NOMO-1 (cell line): ENCODE measurements around the gene ANK3.

Experiments used
- DNase-seq, 2 experiments: peaks; one replicate each; lab custom pipeline; 2025; ENCODE audit not compliant: unreplicated experiment in 2 of 2; lab: John Stamatoyannopoulos, UW

ANK3 gene

DNA sequence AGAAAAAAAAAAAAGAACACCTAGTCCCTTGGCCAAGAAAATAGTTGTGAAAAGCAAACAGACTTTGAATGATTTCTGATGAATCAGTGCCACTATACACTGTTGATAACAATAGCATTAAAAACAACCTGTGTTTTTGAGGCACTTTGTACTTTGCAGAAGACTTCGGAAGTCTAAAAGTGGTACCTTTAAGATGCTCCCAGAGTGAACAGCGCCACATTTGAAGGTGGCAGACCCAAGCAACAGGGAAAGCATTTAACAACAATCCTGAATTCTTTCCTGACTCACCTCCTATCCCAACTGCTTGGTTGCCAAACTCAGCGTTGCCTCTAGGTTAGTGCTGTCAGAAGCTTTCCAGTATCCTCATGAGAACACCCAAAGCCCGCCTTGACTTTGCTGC lies 380.9 kb downstream of the ANK3 start:
- no peak for DNase-seq

DNA sequence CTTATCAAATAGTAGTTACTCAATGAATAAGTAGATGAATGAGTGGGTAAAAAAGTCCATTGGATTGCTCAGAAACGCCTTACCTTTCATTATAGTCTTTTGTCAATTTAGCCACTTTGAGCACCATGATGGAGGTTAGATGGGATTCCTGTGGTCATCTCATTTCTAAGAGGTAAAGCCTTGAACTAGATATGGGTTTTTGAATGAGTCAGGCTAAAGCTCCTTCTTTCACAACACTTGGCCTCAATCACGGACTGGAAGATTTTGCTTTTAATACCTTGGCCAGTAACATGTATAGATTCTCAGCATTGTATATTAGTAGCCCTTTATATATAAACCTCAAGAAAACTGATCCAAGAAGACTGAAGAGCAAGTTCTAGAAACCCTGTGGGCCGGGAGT lies 383.6 kb downstream of the ANK3 start:
- no peak for DNase-seq

DNA sequence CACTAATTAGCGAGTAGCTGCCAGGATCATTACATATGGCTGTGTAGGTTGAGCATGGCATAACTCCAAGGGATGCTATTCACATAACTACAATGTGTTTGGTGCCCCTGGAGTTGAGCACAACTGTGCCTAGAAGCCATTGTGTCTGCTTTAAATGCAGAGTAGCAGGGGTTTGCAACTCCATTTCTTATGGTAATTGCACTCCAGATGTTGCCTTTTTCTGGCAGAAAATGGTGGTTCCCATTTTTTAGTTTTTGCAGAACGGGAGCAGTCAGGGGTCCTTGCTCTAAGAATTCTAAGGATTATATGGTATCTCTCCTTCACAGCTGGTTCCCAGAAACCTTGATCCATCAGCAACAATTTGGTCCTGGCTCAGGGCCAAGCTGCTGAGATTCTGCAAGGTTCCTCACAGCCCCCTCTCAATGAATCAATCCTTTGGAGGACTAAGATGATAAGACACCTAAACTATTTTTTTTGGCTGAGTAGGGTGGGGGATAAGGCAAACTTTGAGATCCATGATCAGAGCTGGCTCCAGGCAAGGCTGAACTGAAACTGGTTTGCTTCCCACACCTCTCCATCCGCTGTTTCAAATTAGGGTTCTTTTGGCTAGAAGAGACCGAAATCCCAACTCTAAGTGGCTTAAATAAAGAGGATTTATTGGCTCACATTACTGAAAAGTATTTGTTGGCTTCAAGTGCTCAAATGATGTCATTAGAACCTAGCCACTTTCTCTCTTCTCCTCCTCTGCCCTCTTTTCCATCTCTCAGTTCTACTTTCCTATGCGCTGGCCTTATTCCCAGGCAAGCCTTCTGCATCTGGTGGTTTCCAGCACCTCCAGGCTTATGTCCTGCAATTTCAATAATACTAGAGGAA lies 385.8 kb downstream of the ANK3 start:
- no peak for DNase-seq

DNA sequence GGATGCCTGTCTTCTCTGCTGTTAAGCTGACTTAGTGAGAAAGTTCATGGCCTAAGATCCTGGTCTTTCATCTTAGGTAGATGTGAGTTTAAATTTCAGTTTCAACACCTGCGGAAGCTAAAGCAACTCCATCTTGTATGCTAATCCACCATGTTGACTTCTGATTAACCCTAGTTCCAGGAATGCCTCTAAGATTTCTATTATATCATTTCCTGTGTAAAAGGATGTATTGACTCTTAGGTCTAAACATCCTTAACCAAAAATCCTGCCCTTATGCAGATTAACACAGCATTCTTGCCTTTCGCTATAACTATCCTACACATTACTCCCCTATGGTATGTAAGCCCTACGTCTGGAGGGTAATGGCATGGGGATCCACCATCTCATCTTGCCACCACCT lies 388.9 kb downstream of the ANK3 start:
- DNase-seq: no peak

DNA sequence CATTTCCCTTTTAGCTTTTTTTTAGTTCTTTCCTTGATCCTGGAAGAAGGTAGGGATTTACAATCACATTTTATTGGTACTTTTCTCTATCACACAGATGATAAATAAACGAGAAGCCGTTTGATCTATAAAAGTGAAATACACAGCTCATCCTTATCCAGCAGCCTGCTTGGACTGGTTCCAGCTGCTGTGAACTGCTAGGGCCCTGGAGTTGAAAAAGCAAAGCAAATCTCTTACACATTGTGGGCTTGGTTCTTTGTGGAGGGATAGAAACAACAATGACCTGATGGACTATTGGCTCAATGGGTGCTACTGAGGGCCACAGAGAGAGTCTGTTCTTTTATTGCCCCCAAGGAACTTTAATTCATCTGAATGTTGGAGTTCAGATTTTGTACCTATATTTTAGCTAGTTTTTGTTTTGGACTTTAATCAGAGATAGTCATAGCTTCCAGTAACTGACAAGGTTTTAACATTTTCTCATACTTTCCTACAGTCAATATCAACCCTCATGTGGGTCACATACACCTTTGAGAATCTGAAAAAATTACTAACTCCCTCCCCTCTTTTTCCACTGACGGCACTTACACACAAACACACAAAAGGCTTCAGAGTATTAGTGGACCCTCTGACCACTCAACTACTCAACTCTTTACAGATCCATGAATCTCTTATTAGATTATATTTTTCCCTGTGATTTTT lies 391.7 kb downstream of the ANK3 start:
- no peak for DNase-seq

DNA sequence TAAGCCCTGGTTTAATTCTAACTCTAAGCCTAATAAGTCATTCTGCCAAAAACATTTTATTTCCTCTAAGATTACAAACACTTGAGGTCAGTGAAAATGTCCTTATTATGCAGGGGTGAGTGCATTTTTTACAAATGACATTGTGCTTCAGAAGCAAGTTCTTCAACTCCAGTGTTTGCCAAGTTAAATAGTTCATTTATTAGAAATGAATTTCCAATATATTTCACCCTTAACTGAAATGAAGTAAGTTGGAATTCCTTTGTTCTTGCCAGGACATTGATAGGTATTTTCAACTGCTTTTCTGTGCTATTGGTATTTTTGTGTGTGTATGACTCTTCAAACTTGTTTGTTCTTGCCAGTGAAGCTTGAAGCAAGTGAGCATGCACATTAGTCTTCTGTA lies 393.8 kb downstream of the ANK3 start:
- no peak for DNase-seq

DNA sequence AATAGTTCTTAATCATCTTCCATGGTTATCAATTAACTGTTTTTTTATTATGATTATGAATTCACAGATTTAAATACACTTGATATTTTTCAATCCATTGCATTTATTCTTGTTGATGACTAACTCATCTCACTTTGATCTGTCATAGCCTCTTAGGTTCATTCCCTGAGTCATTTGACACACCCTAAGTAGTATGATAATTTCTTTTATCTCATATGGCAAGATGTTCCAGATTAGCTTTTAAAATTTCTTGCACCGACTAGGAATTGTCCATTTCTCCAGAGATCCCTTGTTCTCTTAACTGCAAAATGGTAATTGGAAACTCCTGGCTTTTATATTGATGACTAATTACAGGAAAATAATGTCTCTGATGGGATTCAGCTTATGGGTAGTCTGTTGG lies 395.7 kb downstream of the ANK3 start:
- DNase-seq: no peak

DNA sequence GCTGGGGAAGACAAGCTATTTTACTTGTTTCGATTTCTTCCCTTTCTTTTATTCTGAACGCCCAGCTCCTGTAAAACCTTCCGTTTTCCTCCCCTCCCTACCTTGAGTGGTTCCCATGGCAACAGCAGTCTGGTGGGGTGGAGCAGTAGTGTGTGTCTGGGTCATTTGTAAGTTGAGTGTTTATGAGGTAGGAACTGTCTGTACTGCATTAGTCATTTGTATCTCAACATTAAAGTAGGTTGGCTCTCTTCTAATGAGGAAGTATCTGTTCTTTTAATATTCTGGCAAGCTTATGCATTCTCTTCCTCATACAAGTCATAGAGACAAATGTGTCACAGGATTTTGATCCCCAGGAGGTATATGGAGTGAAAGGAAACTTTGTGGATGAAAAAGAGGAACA lies 398.0 kb downstream of the ANK3 start:
- DNase-seq: peak; percentile 66 to 93

DNA sequence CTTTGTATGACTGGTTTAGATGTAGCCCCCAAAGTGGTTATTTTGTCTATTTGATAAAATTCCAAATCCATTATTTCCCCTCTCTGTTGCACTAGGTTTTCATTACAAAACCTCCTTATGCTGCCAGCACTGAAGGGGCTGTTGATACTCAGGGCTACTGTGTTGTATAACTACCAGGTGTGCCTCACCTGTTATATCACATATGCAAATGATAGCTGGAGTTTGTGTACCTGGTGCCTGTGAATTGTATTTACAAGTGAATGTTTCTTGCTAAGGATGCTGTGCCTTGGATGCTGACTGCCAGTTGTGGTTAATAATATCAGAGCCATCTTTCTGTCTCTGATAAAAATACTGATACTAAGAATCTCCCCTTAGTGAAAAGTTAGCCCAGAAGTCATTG lies 398.6 kb downstream of the ANK3 start:
- DNase-seq: no peak

DNA sequence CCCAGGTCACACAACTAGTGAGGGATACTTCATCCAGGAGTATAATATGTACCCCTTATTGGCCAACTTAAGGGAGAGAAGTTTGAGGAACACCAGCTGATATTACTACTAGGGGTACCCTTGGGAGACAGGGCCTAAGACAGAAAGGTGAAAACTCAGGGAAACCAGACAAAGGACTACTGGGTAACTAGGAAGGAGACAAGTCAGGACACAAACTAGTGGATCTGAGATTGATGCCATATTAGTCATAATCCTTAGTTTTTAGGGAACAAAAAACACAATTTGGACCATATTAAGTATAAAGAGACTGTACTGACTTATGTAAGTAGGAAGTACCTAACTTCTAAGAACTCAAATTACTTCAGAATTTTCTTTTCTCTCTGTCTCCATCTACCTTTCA lies 404.0 kb downstream of the ANK3 start:
- DNase-seq: no peak

DNA sequence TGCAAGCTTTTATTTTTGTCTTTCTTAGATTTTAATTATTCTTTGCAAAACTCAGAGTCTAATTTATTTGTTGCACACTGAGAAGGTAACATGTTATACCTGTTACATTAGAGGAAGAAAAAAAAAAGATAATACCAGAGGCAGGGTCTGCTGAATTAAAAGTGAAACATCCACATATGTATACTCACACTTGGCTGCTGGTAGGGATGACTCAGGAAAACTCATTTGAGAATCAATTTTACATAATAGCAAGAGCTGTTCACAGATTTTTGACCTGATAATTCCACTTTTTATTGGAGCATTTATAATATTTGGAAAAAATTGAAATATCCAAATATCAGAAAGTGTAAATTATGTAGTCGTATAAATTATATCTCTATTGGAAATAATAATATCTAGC lies 405.3 kb downstream of the ANK3 start:
- DNase-seq: no peak

DNA sequence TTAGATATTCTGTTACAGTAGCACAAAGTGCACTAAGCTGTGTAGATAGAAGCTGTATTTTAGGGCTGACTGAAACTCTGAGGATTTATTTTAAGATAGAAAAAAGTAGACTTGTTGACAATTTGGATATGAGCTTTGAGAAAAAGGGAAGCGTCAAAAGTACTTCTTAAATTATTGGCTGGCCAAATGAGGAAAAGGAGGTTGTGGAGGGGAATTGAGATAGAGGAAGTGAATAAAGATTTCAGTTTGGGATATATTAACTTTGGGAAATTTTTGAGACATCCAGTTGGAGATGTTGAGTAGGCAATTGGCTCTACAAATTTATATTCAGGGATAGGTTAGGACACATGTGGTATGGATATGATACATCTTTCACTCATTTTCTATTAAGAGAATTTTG lies 409.3 kb downstream of the ANK3 start:
- DNase-seq: no peak

DNA sequence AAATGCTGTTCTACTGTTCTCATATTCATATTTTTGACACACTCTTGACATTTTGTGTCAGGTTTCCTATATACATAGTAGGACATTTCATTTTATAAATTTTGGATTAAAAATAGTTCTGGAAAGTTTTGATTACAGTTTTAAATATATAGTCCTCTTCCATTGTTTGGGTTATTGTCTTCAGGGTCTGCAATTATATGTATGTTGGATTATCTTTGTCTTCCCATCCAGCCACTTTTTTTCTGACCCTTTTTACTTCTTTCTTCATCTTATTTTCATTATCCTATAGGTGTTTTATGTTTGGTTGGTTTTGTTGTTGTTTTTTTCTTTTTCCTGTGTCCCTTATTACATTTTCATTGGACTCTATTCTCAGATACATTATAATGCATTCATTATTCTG lies 412.2 kb downstream of the ANK3 start:
- no peak for DNase-seq

DNA sequence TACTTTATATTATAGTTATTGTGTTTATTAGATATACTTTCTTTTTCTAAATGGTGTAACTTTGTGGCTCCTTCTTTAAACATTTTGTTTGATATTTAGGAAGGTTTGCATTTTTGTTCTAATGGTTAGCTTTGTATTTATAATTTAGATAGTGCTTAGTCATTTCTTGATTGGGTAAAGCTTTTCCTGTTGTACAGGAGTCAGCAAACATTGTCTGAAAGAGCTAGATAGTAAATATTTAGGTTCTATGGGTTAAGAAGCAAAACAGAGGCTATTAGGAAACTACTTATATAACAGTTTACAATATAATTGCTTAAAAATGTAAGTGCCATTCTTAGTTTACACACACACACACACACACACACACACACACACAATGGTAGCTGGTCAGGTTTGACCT lies 412.8 kb downstream of the ANK3 start:
- no peak for DNase-seq
